ENCODE measurements around the gene GRID2IP. TPM values are rescaled to one million over a fixed set of nuclear protein-coding genes. Genes with fewer than 3 reads are reported as not detected.

The GRID2IP gene
- total and polyA plus RNA-seq, 10 of the 15 experiments (the other 5 are each of a cell fraction or from before 2014, with no cell fraction given) = not detected

DNA sequence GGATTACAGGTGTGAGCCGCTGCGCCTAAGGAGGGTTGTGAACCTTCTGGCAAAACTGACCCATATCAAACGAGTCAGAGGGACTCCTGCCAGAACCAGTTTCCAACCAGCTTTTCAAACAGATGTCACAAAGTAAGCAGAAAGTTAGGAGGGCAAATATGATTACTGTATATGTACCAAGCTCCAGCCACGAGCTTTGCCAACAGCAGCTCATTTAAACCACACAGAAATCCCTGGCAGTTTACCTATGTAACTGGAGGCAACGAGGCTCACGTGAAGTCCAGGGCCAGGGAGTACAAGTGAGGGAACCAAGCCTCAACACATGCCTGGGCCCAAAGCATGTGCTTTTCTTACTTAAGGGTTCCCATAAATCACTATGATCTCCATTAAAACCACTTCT, 91.0 kb downstream of the GRID2IP start:
- ChIA-PET SMC1A (ENCODE audit: uncharacterized antibody, unreplicated experiment) (no interaction called here), POLR2A (no interaction called here), RAD21 (ENCODE audit: unreplicated experiment) (interaction anchor here (1.0 kb wide), 1 partner anchor 13 kb away, joined by 3 read pairs; the partner anchor contains the start of gene DAGLB), CTCF (interaction anchor here (1.3 kb wide), 1 partner anchor 15 kb away, joined by 3 read pairs; no protein-coding TSS in a partner anchor)
- Histone ChIP-seq H3K27ac (ENCODE audit: control insufficient read depth, insufficient read depth) (no peak overlapping the region), H3K9ac (ENCODE audit: control insufficient read depth, insufficient read depth, low read length) (no peak overlapping the region), H3K36me3 (ENCODE audit: control insufficient read depth in 2 of 2, insufficient read depth in 2 of 2, low read length in 1 of 2) (peaks cover 3 to 9% of the 10 kb centered on the region in 2 experiments; a peak in 3 of 4 replicates), H3K79me2 (ENCODE audit: control insufficient read depth, insufficient read depth, low read length) (no peaks in the 10 kb centered on the region), H3K9me3 (replicated peaks; ENCODE audit: control insufficient read depth, insufficient read depth, low read length) (no peaks in the 10 kb centered on the region), H2AFZ (ENCODE audit: control insufficient read depth, low read depth, low read length) (no peak overlapping the region), H3K4me2 (ENCODE audit: control insufficient read depth, insufficient read depth) (no peak overlapping the region), H3K27me3 (replicated peaks in 1 of 2; ENCODE audit: control insufficient read depth in 2 of 2, insufficient read depth in 2 of 2, low read length in 1 of 2) (no peaks in the 10 kb centered on the region), H3K4me3 (no peak overlapping the region), H4K20me1 (ENCODE audit: control insufficient read depth, insufficient read depth) (no peaks in the 10 kb centered on the region), H3K4me1 (ENCODE audit: control insufficient read depth, insufficient read depth, low read length) (no peaks in the 10 kb centered on the region)
- DNase-seq (ENCODE audit: low read depth, low spot score) (no peak), FAIRE-seq (no peak), ATAC-seq (no peak)
- TF ChIP-seq, protein P1, sequence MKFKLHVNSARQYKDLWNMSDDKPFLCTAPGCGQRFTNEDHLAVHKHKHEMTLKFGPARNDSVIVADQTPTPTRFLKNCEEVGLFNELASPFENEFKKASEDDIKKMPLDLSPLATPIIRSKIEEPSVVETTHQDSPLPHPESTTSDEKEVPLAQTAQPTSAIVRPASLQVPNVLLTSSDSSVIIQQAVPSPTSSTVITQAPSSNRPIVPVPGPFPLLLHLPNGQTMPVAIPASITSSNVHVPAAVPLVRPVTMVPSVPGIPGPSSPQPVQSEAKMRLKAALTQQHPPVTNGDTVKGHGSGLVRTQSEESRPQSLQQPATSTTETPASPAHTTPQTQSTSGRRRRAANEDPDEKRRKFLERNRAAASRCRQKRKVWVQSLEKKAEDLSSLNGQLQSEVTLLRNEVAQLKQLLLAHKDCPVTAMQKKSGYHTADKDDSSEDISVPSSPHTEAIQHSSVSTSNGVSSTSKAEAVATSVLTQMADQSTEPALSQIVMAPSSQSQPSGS (IDR thresholded peaks at IDR 0.05; ENCODE audit: low read length) = no peak
- no peak for TF ChIP-seq TBL1XR1 (IDR thresholded peaks at IDR 0.05; ENCODE audit: low read depth, low read length)
- TF ChIP-seq, protein P2, sequence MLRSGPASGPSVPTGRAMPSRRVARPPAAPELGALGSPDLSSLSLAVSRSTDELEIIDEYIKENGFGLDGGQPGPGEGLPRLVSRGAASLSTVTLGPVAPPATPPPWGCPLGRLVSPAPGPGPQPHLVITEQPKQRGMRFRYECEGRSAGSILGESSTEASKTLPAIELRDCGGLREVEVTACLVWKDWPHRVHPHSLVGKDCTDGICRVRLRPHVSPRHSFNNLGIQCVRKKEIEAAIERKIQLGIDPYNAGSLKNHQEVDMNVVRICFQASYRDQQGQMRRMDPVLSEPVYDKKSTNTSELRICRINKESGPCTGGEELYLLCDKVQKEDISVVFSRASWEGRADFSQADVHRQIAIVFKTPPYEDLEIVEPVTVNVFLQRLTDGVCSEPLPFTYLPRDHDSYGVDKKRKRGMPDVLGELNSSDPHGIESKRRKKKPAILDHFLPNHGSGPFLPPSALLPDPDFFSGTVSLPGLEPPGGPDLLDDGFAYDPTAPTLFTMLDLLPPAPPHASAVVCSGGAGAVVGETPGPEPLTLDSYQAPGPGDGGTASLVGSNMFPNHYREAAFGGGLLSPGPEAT (IDR thresholded peaks at IDR 0.05; ENCODE audit: low read depth) = no peak
- TF ChIP-seq, protein P3, sequence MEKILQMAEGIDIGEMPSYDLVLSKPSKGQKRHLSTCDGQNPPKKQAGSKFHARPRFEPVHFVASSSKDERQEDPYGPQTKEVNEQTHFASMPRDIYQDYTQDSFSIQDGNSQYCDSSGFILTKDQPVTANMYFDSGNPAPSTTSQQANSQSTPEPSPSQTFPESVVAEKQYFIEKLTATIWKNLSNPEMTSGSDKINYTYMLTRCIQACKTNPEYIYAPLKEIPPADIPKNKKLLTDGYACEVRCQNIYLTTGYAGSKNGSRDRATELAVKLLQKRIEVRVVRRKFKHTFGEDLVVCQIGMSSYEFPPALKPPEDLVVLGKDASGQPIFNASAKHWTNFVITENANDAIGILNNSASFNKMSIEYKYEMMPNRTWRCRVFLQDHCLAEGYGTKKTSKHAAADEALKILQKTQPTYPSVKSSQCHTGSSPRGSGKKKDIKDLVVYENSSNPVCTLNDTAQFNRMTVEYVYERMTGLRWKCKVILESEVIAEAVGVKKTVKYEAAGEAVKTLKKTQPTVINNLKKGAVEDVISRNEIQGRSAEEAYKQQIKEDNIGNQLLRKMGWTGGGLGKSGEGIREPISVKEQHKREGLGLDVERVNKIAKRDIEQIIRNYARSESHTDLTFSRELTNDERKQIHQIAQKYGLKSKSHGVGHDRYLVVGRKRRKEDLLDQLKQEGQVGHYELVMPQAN (conservative IDR thresholded peaks at IDR 0.05) = no peak
- no peak for TF ChIP-seq ZZZ3 (IDR thresholded peaks at IDR 0.05; ENCODE audit: control insufficient read depth, insufficient read length, low read depth)
- TF ChIP-seq, protein P4, sequence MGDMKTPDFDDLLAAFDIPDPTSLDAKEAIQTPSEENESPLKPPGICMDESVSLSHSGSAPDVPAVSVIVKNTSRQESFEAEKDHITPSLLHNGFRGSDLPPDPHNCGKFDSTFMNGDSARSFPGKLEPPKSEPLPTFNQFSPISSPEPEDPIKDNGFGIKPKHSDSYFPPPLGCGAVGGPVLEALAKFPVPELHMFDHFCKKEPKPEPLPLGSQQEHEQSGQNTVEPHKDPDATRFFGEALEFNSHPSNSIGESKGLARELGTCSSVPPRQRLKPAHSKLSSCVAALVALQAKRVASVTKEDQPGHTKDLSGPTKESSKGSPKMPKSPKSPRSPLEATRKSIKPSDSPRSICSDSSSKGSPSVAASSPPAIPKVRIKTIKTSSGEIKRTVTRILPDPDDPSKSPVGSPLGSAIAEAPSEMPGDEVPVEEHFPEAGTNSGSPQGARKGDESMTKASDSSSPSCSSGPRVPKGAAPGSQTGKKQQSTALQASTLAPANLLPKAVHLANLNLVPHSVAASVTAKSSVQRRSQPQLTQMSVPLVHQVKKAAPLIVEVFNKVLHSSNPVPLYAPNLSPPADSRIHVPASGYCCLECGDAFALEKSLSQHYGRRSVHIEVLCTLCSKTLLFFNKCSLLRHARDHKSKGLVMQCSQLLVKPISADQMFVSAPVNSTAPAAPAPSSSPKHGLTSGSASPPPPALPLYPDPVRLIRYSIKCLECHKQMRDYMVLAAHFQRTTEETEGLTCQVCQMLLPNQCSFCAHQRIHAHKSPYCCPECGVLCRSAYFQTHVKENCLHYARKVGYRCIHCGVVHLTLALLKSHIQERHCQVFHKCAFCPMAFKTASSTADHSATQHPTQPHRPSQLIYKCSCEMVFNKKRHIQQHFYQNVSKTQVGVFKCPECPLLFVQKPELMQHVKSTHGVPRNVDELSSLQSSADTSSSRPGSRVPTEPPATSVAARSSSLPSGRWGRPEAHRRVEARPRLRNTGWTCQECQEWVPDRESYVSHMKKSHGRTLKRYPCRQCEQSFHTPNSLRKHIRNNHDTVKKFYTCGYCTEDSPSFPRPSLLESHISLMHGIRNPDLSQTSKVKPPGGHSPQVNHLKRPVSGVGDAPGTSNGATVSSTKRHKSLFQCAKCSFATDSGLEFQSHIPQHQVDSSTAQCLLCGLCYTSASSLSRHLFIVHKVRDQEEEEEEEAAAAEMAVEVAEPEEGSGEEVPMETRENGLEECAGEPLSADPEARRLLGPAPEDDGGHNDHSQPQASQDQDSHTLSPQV (IDR thresholded peaks at IDR 0.05) = no peak
- TF ChIP-seq, protein P5, sequence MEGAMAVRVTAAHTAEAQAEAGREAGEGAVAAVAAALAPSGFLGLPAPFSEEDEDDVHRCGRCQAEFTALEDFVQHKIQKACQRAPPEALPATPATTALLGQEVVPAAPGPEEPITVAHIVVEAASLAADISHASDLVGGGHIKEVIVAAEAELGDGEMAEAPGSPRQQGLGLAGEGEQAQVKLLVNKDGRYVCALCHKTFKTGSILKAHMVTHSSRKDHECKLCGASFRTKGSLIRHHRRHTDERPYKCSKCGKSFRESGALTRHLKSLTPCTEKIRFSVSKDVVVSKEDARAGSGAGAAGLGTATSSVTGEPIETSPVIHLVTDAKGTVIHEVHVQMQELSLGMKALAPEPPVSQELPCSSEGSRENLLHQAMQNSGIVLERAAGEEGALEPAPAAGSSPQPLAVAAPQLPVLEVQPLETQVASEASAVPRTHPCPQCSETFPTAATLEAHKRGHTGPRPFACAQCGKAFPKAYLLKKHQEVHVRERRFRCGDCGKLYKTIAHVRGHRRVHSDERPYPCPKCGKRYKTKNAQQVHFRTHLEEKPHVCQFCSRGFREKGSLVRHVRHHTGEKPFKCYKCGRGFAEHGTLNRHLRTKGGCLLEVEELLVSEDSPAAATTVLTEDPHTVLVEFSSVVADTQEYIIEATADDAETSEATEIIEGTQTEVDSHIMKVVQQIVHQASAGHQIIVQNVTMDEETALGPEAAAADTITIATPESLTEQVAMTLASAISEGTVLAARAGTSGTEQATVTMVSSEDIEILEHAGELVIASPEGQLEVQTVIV (IDR thresholded peaks at IDR 0.05; ENCODE audit: borderline replicate concordance, partially characterized antibody) = no peak
- no peak for TF ChIP-seq EP300 (IDR thresholded peaks at IDR 0.05; ENCODE audit: borderline replicate concordance in 1 of 2, control insufficient read depth in 1 of 2, low read depth in 2 of 2, low read length in 2 of 2)
- TF ChIP-seq CHD4 (IDR thresholded peaks at IDR 0.05) = no peak
- intact Hi-C loops (cut with micrococcal nuclease; ENCODE audit: unreplicated experiment) = no loop called here
- in situ Hi-C loops (cut with MboI) = no loop called here
- BruUV-seq (replicated peaks) = no TSS peak
- WGBS (ENCODE audit: insufficient coverage, insufficient replicate concordance, low lambda C conversion rate, missing lambda C conversion rate) = 96% methylated on average over 6 of the region's 6 CpGs

All from GM12878 (cell line).